IPS-11a (cell line): ENCODE data around the gene CAMK2D.

Experiments
- H3K4me3 ChIP-seq: one replicate; pipeline ENCODE4 v1.5.1; 2013; ENCODE audit warnings: low read depth, low read length, control low read depth

Gene CAMK2D

GRCh38 chr4:113450295-113451080 is 311.1 kb downstream of the CAMK2D start:
- no peak overlapping the region for H3K4me3 ChIP-seq

GRCh38 chr4:113449410-113449974 is 312.0 kb downstream of the CAMK2D start:
- H3K4me3 ChIP-seq = no peak overlapping the region

- no peak overlapping the region for H3K4me3 ChIP-seq
Measured at GRCh38 chr4:113447769-113448168, 313.8 kb downstream of the CAMK2D start.

- no peak overlapping the region for H3K4me3 ChIP-seq
Measured at GRCh38 chr4:113447061-113447460, 314.5 kb downstream of the CAMK2D start.

GRCh38 chr4:113446019-113446418 is 315.5 kb downstream of the CAMK2D start:
- H3K4me3 ChIP-seq = no peak overlapping the region

- H3K4me3 ChIP-seq = no peak overlapping the region
Measured at GRCh38 chr4:113445286-113445685, 316.3 kb downstream of the CAMK2D start.

- no peak overlapping the region for H3K4me3 ChIP-seq
Measured at GRCh38 chr4:113444386-113444785, 317.2 kb downstream of the CAMK2D start.

GRCh38 chr4:113442826-113443225 is 318.7 kb downstream of the CAMK2D start:
- no peak overlapping the region for H3K4me3 ChIP-seq

- H3K4me3 ChIP-seq = no peak overlapping the region
Measured at GRCh38 chr4:113440371-113440770, 321.2 kb downstream of the CAMK2D start.

GRCh38 chr4:113438596-113438995 is 322.9 kb downstream of the CAMK2D start:
- no peak overlapping the region for H3K4me3 ChIP-seq

GRCh38 chr4:113437129-113437528 is 324.4 kb downstream of the CAMK2D start:
- H3K4me3 ChIP-seq = no peak overlapping the region

GRCh38 chr4:113436360-113436759 is 325.2 kb downstream of the CAMK2D start:
- H3K4me3 ChIP-seq = no peak overlapping the region

- no peak overlapping the region for H3K4me3 ChIP-seq
Measured at GRCh38 chr4:113435893-113436292, 325.6 kb downstream of the CAMK2D start.

- no peak overlapping the region for H3K4me3 ChIP-seq
Measured at GRCh38 chr4:113434247-113434587, 327.3 kb downstream of the CAMK2D start.

- no peak overlapping the region for H3K4me3 ChIP-seq
Measured at GRCh38 chr4:113433536-113434246, 327.8 kb downstream of the CAMK2D start.

- no peak overlapping the region for H3K4me3 ChIP-seq
Measured at GRCh38 chr4:113433116-113433515, 328.4 kb downstream of the CAMK2D start.

- no peak overlapping the region for H3K4me3 ChIP-seq
Measured at GRCh38 chr4:113423631-113424030, 337.9 kb downstream of the CAMK2D start.

- H3K4me3 ChIP-seq = no peak overlapping the region
Measured at GRCh38 chr4:113420938-113421337, 340.6 kb downstream of the CAMK2D start.

- no peak overlapping the region for H3K4me3 ChIP-seq
Measured at GRCh38 chr4:113419631-113420030, 341.9 kb downstream of the CAMK2D start.

GRCh38 chr4:113411496-113411938 is 350.0 kb downstream of the CAMK2D start:
- H3K4me3 ChIP-seq = no peak overlapping the region

GRCh38 chr4:113410686-113411085 is 350.9 kb downstream of the CAMK2D start:
- no peak overlapping the region for H3K4me3 ChIP-seq

- no peak overlapping the region for H3K4me3 ChIP-seq
Measured at GRCh38 chr4:113409181-113409580, 352.4 kb downstream of the CAMK2D start.
